ENCODE measurements around the gene RPL32. TPM values are rescaled to one million over a fixed set of nuclear protein-coding genes. Genes with fewer than 3 reads are reported as not detected.

RPL32 gene
- total RNA-seq, 2 donors from 2014 or later, result 626 to 829 TPM

- H3K4me1 ChIP-seq, result peaks cover 0 to 35% of the 10 kb centered on the region in 2 donors
- H3K36me3 ChIP-seq, result peaks cover 67% of the 10 kb centered on the region
- H3K27ac ChIP-seq, result peak overlapping the region in 1 of 2 donors; percentile 8
- TF ChIP-seq, protein P1, sequence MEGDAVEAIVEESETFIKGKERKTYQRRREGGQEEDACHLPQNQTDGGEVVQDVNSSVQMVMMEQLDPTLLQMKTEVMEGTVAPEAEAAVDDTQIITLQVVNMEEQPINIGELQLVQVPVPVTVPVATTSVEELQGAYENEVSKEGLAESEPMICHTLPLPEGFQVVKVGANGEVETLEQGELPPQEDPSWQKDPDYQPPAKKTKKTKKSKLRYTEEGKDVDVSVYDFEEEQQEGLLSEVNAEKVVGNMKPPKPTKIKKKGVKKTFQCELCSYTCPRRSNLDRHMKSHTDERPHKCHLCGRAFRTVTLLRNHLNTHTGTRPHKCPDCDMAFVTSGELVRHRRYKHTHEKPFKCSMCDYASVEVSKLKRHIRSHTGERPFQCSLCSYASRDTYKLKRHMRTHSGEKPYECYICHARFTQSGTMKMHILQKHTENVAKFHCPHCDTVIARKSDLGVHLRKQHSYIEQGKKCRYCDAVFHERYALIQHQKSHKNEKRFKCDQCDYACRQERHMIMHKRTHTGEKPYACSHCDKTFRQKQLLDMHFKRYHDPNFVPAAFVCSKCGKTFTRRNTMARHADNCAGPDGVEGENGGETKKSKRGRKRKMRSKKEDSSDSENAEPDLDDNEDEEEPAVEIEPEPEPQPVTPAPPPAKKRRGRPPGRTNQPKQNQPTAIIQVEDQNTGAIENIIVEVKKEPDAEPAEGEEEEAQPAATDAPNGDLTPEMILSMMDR (IDR thresholded peaks at IDR 0.05), result no peak
- H3K9me3 ChIP-seq, result no peaks in the 10 kb centered on the region
- H3K27me3 ChIP-seq, result no peaks in the 10 kb centered on the region
- H3K4me3 ChIP-seq, result no peak overlapping the region
- DNase-seq (ENCODE audit: low spot score), result no peak
Measured at GRCh38 chr3:12838179-12838965, 3.0 kb downstream of the RPL32 start.

DNA sequence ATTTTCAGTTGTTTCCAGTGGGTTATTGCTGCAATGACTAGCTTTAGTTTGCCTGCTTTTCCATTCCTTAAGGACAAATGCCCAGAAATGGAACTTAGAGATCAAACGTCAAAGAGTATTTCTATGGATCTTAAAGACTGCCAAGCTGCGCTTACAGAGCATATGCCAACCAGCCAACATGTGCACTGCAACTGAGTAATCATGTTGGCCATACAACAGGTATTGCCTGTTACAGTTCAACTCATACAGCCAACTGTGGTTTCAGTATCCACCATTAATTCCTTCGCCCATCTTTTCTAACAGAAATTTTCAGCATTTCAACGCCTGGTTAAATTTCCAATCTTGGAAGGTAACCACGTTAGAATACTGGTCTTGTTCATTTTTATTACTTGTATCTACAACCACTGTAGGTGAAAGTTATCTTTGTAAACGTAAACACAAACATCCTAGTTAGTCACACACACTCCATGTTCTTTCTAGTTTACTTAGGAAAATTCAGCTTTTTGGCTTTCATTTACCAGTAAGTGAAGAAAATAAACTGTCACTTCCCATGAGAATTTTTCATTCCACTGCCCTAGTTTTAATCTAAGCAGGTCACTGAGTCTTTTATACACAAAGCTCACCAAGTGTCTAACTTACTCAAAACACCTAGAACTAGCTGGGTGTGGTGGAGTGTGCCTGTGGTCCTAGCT lies 3.9 kb downstream of the RPL32 start:
- DNase-seq (ENCODE audit: low spot score), result no peak
- Histone ChIP-seq H3K36me3 (peaks cover 76% of the 10 kb centered on the region), H3K27ac (peak overlapping the region in 1 of 2 donors; percentile 8), H3K9me3 (no peaks in the 10 kb centered on the region), H3K27me3 (no peaks in the 10 kb centered on the region), H3K4me1 (peaks cover 0 to 35% of the 10 kb centered on the region in 2 donors), H3K4me3 (no peak overlapping the region)
- TF ChIP-seq, protein P1 (IDR thresholded peaks at IDR 0.05), result no peak

GRCh38 chr3:12835052-12835665 lies 6.2 kb downstream of the RPL32 start:
- Histone ChIP-seq H3K9me3 (no peaks in the 10 kb centered on the region), H3K36me3 (peaks cover 97% of the 10 kb centered on the region), H3K27ac (no peak overlapping the region), H3K4me3 (no peak overlapping the region), H3K4me1 (peaks cover 0 to 26% of the 10 kb centered on the region in 2 donors), H3K27me3 (no peaks in the 10 kb centered on the region)
- no peak for DNase-seq (ENCODE audit: low spot score)
- TF ChIP-seq, protein P1 (IDR thresholded peaks at IDR 0.05), result no peak

- H3K27me3 ChIP-seq, result no peaks in the 10 kb centered on the region
- H3K36me3 ChIP-seq, result peaks cover 98% of the 10 kb centered on the region
- H3K27ac ChIP-seq, result no peak overlapping the region
- peaks cover 0 to 9% of the 10 kb centered on the region in 2 donors for H3K4me1 ChIP-seq
- H3K4me3 ChIP-seq, result no peak overlapping the region
- no peak for DNase-seq (ENCODE audit: low spot score)
- no peaks in the 10 kb centered on the region for H3K9me3 ChIP-seq
- TF ChIP-seq, protein P1 (IDR thresholded peaks at IDR 0.05), result no peak
Measured at GRCh38 chr3:12833222-12834161, 7.9 kb downstream of the RPL32 start.

Data from right atrium auricular region (tissue), 2 donors.